T-helper 1 cell treated with Interleukin-12 subunit alpha and Interleukin-12 subunit beta and Interleukin-4 antibody, amounts not matched to agents 30 μg/mL and 1 μg/mL, for 36 hours (primary cell): ENCODE results near the gene BIRC7.
A peak's percentile ranks its signal among the peaks of the same experiment; 100 is the strongest.

Source experiments
- H3K27ac Mint-ChIP-seq: one replicate; pipeline ENCODE4 v1.8.0; 2021; ENCODE audit warnings: mild to moderate bottlenecking, mixed read lengths
- H3K27me3 Mint-ChIP-seq: one replicate; pipeline ENCODE4 v1.8.0; 2021; ENCODE audit warnings: low read depth, mixed read lengths
- H3K36me3 Mint-ChIP-seq: one replicate; pipeline ENCODE4 v1.8.0; 2021; ENCODE audit warnings: low read depth, mixed read lengths
- H3K4me1 Mint-ChIP-seq: one replicate; pipeline ENCODE4 v1.8.0; 2021; ENCODE audit warnings: low read depth, mixed read lengths
- H3K4me3 Mint-ChIP-seq: one replicate; pipeline ENCODE4 v1.8.0; 2021; ENCODE audit warnings: mild to moderate bottlenecking, moderate library complexity, mixed read lengths
- H3K9me3 Mint-ChIP-seq: one replicate; pipeline ENCODE4 v1.8.0; 2021; ENCODE audit warnings: mixed read lengths

BIRC7 gene

DNA sequence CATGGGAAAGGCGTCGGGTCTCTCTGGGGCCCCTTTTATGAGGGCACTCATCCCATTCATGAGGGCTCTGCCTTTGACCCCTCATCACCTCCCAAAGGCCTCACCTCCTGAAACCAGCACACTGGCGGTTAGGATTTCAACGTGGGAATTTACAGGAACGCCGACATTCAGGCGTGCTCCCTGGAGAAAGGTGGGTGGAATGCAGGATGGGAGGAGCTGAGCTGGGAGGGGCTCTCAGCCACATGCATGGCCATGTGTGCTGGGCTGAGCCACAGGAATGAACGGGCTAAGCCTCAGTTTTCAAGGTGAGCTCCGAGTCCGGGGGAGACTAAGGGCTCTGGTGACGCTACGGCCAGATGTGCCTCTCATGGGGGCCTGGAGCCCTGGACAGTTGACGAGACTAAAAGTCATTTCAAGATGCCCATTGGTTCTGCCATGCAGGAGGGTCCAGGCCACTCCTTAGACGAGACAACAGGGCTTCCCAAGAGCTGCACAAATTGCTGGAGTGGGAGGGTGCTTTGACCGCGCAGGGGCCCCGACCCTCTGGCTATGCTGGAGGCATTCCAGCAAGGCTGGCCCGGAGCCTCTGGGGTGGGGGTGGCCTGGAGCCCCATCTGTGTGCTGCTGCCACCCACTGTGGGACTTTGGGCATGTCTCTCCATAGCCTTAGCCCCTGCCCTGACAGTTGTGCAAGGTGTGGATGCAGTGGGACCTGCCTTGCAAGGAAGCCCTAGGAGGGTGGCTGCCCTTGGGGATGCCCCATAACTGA is 33.1 kb downstream of the BIRC7 start:
- no peak overlapping the region for H3K27ac Mint-ChIP-seq
- H3K27me3 Mint-ChIP-seq: peaks cover 8% of the 10 kb centered on the region
- no peak overlapping the region for H3K4me3 Mint-ChIP-seq
- no peaks in the 10 kb centered on the region for H3K9me3 Mint-ChIP-seq
- H3K4me1 Mint-ChIP-seq: peaks cover 10% of the 10 kb centered on the region
- peaks cover 3% of the 10 kb centered on the region for H3K36me3 Mint-ChIP-seq

DNA sequence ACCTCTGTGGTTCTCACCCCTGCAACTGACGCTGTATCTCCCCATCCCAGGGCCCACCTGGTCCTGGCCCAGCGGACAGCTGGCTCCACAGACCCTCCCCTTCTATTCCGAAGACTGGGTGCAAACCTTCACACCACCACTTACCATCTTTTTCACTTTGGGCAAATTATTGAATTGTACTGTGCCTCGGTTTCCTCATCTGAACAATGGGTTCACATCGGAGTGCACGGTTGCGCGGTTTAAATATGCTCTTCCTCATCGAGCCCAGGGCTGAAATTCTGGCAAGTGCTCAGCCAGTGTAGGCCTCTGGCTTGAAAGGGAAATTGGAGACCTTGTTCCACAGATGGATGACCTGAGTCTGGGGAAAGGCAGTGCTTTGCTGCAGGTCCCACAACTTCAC is 34.0 kb downstream of the BIRC7 start:
- Mint-ChIP-seq H3K4me3 (peak overlapping the region; percentile 23), H3K4me1 (peaks cover 17% of the 10 kb centered on the region), H3K9me3 (no peaks in the 10 kb centered on the region), H3K27me3 (peaks cover 5% of the 10 kb centered on the region), H3K27ac (no peak overlapping the region), H3K36me3 (peaks cover 3% of the 10 kb centered on the region)

DNA sequence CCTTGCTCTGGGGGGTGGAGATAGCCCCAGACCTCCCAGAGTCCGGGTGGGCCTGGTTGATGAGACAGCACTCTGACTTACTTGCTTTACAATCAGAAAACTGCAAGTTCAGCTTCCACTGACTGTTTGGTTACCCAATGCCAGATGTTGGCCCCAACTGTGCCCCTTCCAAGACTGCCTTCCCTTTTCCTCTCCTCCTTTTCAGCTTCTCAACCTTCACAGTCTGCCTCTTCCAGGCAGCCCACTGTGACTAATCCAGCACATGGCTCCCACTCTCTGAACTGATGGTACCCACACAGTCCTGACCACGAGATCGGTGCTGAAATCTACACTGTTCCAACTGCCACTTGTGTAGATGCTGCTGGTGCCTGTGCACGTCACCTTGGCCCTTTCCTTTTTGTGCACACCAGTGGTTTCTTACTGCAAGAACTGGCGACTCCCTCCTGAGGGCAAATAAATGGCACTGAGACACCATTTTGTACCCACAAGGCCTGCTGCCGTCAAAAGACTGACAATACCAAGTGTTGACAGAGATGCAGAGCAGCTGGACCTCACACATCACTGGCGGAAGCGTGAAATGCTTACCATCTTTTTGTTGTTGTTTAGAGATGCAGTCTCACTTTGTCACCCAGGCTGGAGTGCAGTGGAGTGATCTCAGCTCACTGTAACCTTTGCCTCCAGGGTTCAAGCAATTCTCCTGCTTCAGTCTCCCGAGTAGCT is 35.1 kb downstream of the BIRC7 start:
- Mint-ChIP-seq H3K4me3 (peak overlapping the region; percentile 3), H3K4me1 (peaks cover 21% of the 10 kb centered on the region), H3K27me3 (peaks cover 4% of the 10 kb centered on the region), H3K27ac (no peak overlapping the region), H3K9me3 (no peaks in the 10 kb centered on the region), H3K36me3 (peaks cover 3% of the 10 kb centered on the region)

DNA sequence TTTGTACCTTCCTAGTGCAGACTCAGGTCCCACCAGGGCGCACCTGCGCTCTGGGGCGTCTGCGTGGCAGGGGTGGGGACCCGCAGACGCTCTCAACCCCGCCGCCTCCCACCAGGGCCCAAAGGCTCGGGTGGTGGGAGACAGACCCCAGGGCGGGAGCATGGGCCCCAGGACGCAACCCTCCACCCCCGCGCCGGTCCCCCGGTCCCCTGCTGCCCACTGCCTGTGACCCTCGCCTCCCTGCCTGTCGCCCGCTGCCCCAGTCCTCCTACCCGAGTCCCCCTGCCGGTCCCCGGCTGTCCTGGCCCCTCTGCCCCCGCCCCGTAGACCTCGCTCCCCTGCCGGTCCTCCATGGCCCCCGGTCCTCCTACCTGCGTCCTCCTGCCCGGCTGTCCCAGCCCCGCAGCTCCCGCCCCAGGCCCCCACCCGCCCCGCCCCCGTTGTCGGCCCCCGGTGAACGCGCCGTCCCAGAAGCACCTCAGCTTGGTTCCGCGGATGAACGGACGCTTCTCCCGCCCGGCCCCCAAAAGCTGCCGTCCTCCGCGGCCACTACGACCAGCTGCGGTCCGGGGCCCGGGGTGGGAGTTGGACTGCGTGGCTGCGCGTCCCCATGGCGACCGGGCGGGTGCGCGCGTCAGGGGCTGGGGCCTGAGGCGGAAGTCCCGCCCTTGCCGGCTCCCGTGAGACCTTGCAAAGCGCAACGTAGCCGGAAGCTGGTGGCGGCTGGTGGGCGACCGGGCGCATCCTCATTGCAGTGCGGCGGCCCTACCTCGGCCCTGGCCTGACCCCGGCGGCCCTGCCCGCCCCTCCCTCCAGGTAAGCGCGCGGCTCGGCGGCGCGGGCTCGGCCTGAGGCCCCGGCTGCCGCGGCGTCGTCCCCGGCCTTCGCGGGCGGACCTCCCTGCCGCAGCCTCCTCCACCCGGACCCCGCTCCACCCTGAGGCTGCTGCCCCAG is 36.7 kb downstream of the BIRC7 start, which contains the start of gene ARFGAP1:
TSS of gene ARFGAP1 (plus strand) at position 709 of the 954 bp plus-strand sequence. CDS start 2,768 bp downstream, outside the sequence.
- H3K27me3 Mint-ChIP-seq: peaks cover 4% of the 10 kb centered on the region

DNA sequence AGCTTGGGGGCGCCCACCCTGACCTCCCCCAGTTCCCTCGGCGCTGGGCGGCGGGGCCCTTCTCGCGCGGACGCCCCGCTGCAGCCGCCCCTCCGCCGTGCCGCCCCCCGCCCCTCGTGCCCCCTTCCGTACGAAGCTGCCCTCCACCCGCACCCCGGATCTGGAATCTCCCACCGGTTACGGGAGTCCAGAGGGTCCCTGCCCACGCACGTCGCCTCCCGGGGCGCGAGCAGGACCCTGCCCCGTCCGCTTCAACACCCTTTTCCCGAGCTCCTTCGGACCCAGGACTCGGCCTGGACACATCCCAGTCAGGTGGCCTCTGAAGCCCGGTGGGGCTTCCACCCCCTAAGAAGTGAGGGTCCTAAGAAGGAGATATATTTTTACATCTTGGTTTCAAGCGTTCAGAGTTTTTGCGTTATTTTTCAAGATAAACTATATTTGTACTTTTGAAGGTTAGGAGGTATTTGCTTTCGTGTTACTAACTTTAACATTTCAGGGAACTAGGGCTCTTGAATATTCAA is 37.4 kb downstream of the BIRC7 start:
- peaks cover 4% of the 10 kb centered on the region for H3K27me3 Mint-ChIP-seq
- H3K4me1 Mint-ChIP-seq: peaks cover 21% of the 10 kb centered on the region
- H3K9me3 Mint-ChIP-seq: no peaks in the 10 kb centered on the region
- peaks cover 6% of the 10 kb centered on the region for H3K36me3 Mint-ChIP-seq
- H3K4me3 Mint-ChIP-seq: peak overlapping the region; percentile 92
- peak overlapping the region; percentile 86 for H3K27ac Mint-ChIP-seq

More for the DNA sequence above, 36.7 kb downstream of the BIRC7 start, which contains the start of gene ARFGAP1:
- peaks cover 21% of the 10 kb centered on the region for H3K4me1 Mint-ChIP-seq
- peaks cover 5% of the 10 kb centered on the region for H3K36me3 Mint-ChIP-seq
- H3K27ac Mint-ChIP-seq: peak within 1 kb of the TSS; percentile 86
- H3K9me3 Mint-ChIP-seq: no peaks in the 10 kb centered on the region
- H3K4me3 Mint-ChIP-seq: peak within 1 kb of the TSS; percentile 92

DNA sequence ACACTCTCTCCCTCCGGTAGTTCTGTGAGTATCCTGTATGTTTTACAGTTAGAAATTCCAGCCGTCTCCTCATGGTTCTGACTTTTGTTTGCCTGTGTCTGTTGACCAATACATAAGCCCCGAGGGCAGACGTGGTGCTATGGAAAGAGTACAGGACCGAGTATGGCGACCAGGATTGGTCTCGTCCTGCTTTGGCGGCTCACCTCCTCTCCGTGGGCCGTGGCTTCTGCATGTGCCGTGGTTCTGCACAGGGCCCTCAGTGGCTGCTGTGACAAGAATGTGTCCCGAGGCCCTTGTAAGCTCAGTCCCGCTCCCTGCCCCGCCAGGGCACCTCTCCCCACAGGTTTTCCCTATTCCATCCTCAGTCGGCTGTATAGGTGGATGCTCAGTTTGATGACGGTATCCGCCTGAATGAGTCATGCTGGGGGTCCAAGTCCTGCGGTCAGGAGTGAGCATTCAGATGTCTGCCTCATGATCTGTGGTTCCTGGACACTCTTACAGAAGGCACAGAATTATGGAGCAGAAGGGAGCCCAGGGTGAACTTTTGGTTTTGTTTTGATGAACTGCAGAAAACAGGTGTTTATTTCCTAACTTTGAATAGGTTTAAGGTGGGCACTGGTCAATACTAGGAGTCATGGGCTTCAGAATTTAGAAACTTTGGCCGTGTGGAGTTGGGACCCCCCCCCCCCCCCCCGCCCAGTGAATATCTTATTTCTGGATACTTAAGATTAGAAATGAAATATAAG is 38.1 kb downstream of the BIRC7 start:
- Mint-ChIP-seq H3K9me3 (no peaks in the 10 kb centered on the region), H3K4me1 (peaks cover 21% of the 10 kb centered on the region), H3K27ac (peak overlapping the region; percentile 86), H3K36me3 (peaks cover 7% of the 10 kb centered on the region), H3K4me3 (peak overlapping the region; percentile 92), H3K27me3 (peaks cover 4% of the 10 kb centered on the region)

DNA sequence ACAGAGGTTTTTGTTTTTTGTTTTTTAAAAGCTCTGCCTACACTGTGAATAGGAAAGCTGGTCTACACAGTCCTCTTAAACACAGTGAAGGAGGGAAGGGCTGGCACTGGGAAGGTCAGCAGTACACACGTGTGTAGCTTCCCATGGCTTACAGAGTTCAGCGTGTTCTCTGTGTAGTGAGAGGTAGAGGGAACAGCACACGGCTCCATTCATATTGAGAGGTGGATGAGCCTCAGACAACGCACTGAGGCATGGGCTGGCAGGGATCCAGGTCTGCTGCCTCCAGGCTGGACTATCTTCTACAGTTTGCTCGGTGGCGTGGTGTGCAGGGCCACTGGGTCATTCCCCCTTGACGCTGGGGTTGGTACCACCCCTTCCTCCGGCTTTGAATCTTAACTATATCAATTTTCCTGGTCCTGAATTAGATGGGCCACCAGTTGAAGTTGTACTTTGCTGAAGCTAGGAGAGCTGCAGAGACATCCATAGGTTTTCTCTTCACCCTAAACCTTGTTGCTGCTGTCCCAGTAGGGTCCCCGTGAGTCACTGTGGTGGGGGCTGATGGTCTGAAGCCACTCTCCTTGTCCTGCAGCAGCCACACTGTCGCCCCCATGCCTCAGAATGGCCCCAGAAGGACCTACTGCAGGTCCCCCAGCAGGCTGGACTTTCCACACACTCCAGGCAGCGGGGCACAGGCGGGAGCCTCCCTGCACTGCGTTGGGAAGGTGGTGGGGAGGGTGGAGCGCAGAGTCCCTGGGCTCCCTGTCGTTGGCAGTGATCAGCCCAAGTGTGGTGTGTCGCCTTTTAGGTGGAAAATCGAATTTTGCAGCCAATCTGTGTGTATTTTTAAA is 38.9 kb downstream of the BIRC7 start:
- Mint-ChIP-seq H3K27ac (no peak overlapping the region), H3K36me3 (peaks cover 7% of the 10 kb centered on the region), H3K27me3 (peaks cover 4% of the 10 kb centered on the region), H3K4me1 (peaks cover 21% of the 10 kb centered on the region), H3K9me3 (no peaks in the 10 kb centered on the region), H3K4me3 (peak overlapping the region; percentile 40)

DNA sequence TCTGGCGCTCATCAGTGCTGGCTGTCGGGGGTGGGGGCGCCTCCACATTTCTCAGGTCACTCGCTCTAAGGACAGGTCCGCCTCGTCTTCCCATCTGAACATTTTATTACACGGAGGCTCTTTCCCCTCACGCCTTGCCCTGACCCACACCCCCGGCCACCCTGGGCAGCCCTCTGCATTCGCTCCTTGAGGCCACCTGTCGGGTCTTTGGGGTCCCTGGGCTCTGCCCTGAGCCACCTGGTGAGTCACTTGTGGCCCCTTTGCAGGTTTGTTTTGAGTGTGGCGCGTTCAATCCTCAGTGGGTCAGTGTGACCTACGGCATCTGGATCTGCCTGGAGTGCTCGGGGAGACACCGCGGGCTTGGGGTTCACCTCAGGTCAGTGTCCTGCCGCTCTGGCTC is 40.1 kb downstream of the BIRC7 start:
- peaks cover 4% of the 10 kb centered on the region for H3K27me3 Mint-ChIP-seq
- peaks cover 7% of the 10 kb centered on the region for H3K36me3 Mint-ChIP-seq
- no peak overlapping the region for H3K27ac Mint-ChIP-seq
- H3K4me1 Mint-ChIP-seq: peaks cover 21% of the 10 kb centered on the region
- no peak overlapping the region for H3K4me3 Mint-ChIP-seq
- H3K9me3 Mint-ChIP-seq: no peaks in the 10 kb centered on the region

DNA sequence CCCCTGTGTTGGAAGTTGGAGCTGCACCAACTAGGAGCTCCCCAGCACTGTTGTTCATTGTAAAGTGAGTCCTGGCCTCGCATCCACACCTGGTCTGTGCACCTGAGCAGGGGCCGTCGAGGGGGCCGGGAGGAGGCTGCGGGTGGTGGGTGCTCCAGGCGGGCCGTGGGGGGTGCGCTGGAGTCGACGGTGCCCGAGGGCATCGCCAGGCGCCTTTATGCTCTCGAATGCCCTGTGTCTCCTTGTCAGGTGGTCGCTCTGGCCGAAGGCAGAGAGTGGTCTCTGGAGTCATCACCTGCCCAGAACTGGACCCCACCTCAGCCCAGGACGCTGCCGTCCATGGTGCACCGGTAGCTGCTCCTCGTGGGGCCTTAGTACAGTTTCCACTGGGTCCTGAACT is 41.3 kb downstream of the BIRC7 start:
- peaks cover 3% of the 10 kb centered on the region for H3K36me3 Mint-ChIP-seq
- H3K27me3 Mint-ChIP-seq: no peaks in the 10 kb centered on the region
- H3K4me1 Mint-ChIP-seq: peaks cover 17% of the 10 kb centered on the region
- no peak overlapping the region for H3K4me3 Mint-ChIP-seq
- no peak overlapping the region for H3K27ac Mint-ChIP-seq
- no peaks in the 10 kb centered on the region for H3K9me3 Mint-ChIP-seq

DNA sequence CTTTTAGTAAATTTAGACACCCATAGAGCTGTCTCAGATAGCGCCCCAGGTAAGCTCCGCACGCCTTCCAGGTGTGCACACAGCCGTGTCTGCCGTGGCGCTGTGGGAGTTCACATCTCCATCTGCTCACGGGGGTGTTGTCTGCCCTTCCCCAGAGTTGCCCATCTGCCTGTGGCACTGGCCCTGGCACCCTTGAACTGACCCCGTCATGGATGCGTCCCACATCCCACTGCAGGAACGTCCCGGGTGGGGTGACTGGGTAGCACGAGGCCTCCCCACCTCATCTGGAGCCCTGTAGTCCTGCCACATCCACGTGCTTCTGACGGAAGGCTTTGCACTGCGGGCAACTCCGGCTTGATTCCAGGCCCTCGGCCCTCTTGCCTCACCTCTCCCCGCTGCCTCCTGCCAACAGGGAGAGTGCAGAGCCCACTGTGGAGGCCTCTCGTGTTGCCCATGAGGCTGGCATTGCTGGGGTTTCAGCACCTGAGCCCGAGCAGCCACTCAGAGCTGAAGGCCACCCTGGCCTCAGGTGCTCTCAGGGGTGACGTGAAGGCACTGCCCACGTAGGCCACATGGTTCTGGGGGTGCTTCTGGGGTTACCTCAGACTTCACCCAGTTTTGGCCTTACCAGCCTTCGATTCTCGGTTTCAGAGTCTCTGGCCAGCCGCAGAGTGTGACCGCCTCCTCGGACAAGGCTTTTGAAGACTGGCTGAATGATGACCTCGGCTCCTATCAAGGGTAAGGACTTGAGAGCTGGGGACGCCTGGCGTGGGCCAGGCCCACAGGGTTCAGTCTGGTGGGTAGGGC is 42.0 kb downstream of the BIRC7 start:
- Mint-ChIP-seq H3K36me3 (peaks cover 3% of the 10 kb centered on the region), H3K27ac (no peak overlapping the region), H3K4me3 (no peak overlapping the region), H3K27me3 (no peaks in the 10 kb centered on the region), H3K9me3 (no peaks in the 10 kb centered on the region), H3K4me1 (peaks cover 17% of the 10 kb centered on the region)

DNA sequence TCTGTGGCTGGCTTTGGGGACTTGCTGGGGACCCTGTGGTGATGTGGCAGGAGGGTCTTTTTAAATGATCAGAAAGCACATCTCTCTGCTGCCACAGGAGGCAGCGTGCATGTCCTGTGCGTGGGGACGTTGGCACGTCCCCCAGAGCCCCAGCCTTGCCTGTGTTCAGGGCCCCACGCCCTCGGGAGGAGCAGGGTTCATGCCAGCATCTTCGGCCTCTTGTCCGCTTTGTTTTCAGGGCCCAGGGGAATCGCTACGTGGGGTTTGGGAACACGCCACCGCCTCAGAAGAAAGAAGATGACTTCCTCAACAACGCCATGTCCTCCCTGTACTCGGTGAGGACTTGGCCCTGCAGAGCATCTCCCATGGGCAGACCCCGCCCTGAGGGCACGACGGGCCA is 43.0 kb downstream of the BIRC7 start:
- Mint-ChIP-seq H3K4me1 (peaks cover 13% of the 10 kb centered on the region), H3K27me3 (no peaks in the 10 kb centered on the region), H3K27ac (no peak overlapping the region), H3K36me3 (peaks cover 3% of the 10 kb centered on the region), H3K9me3 (no peaks in the 10 kb centered on the region), H3K4me3 (no peak overlapping the region)

DNA sequence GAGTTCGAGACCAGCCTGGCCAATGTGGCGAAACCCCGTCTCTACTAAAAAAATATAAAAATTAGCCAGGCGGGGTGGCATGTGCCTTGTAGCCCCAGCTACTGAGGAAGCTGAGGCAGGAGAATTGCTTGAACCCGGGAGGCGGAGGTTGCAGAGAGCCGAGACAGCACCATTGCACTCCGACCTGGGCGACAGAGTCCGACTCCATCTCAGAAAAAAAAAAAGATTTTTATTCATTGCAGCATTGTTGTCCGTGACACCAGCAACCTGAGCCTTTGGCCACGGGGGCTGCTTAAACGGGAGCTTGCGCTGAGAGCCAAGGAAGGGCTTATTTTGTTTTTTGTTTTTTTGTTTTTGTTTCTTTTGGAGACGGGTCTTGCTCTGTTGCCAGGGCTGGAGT is 44.2 kb downstream of the BIRC7 start:
- Mint-ChIP-seq H3K36me3 (peaks cover 3% of the 10 kb centered on the region), H3K9me3 (no peaks in the 10 kb centered on the region), H3K4me3 (no peak overlapping the region), H3K27ac (no peak overlapping the region), H3K27me3 (no peaks in the 10 kb centered on the region), H3K4me1 (peaks cover 3% of the 10 kb centered on the region)
